ENCODE results near the gene ODR4.
"Not testable (repeated sequence)": the region's sequence is repeated elsewhere in the genome, so short reads cannot be mapped to it uniquely, and the experiment has no call there.

The ODR4 gene

GRCh38 chr1:186421446-186421845 is 45.8 kb downstream of the ODR4 start:
- no peak for DNase-seq (ENCODE audit: low read depth)

- no peak for DNase-seq (ENCODE audit: low read depth)
These were observed 48.9 kb downstream of the ODR4 start for GRCh38 chr1:186424539-186424938.

GRCh38 chr1:186426118-186426517 is 50.5 kb downstream of the ODR4 start:
- DNase-seq (ENCODE audit: low read depth), result no peak

GRCh38 chr1:186429017-186429416 is 53.4 kb downstream of the ODR4 start:
- no peak for DNase-seq (ENCODE audit: low read depth)

- no peak for DNase-seq (ENCODE audit: low read depth)
These were observed 59.7 kb downstream of the ODR4 start for GRCh38 chr1:186435336-186435735.

GRCh38 chr1:186438567-186438966 is 62.9 kb downstream of the ODR4 start:
- DNase-seq (ENCODE audit: low read depth), result no peak

GRCh38 chr1:186440584-186440983 is 64.9 kb downstream of the ODR4 start:
- DNase-seq (ENCODE audit: low read depth), result no peak

- DNase-seq (ENCODE audit: low read depth), result no peak
These were observed 67.2 kb downstream of the ODR4 start for GRCh38 chr1:186442651-186443375.

- DNase-seq (ENCODE audit: low read depth), result no peak
These were observed 68.0 kb downstream of the ODR4 start for GRCh38 chr1:186443638-186444037.

- DNase-seq (ENCODE audit: low read depth), result no peak
These were observed 70.5 kb downstream of the ODR4 start for GRCh38 chr1:186446152-186446551.

GRCh38 chr1:186454981-186455380 is 79.3 kb downstream of the ODR4 start:
- DNase-seq (ENCODE audit: low read depth), result no peak

GRCh38 chr1:186456729-186457255 is 81.2 kb downstream of the ODR4 start:
- DNase-seq (ENCODE audit: low read depth), result no peak

- DNase-seq (ENCODE audit: low read depth), result not testable (repeated sequence)
These were observed 83.5 kb downstream of the ODR4 start for GRCh38 chr1:186459161-186459560.

GRCh38 chr1:186461014-186461413 is 85.4 kb downstream of the ODR4 start, which contains the start of gene PDC:
TSS of gene PDC (minus strand) at chr1:186461114. CDS start at chr1:186449459, 11,655 bp downstream.
- DNase-seq (ENCODE audit: low read depth), result no peak

GRCh38 chr1:186463511-186463910 is 87.9 kb downstream of the ODR4 start:
- no peak for DNase-seq (ENCODE audit: low read depth)

GRCh38 chr1:186463926-186464325 is 88.3 kb downstream of the ODR4 start:
- no peak for DNase-seq (ENCODE audit: low read depth)

- not testable (repeated sequence) for DNase-seq (ENCODE audit: low read depth)
These were observed 89.9 kb downstream of the ODR4 start for GRCh38 chr1:186465491-186465890.

GRCh38 chr1:186465946-186466345 is 90.3 kb downstream of the ODR4 start:
- DNase-seq (ENCODE audit: low read depth), result no peak
